NOMO-1 treated with dmso at 0.1 percent for 144 hours (cell line): ENCODE measurements around the gene TPST2.
A peak's percentile ranks its signal among the peaks of the same experiment; 100 is the strongest.

ENCODE experiments used
- DNase-seq: peaks from one replicate; lab custom pipeline; 2025; ENCODE audit not compliant: unreplicated experiment; lab: John Stamatoyannopoulos, UW

The TPST2 gene

GRCh38 chr22:26610996-26611395 lies 21.1 kb upstream of the TPST2 start:
- DNase-seq, result no peak

- peak; percentile 6 for DNase-seq
Observed at GRCh38 chr22:26610072-26610958, 20.4 kb upstream of the TPST2 start.

- no peak for DNase-seq
Observed at GRCh38 chr22:26609287-26609686, 19.4 kb upstream of the TPST2 start.

- DNase-seq, result no peak
Observed at GRCh38 chr22:26608129-26608528, 18.2 kb upstream of the TPST2 start.

- no peak for DNase-seq
Observed at GRCh38 chr22:26606611-26607010, 16.7 kb upstream of the TPST2 start.

- DNase-seq, result no peak
Observed at GRCh38 chr22:26604368-26604767, 14.4 kb upstream of the TPST2 start.

GRCh38 chr22:26602127-26602526 lies 12.2 kb upstream of the TPST2 start:
- no peak for DNase-seq

- no peak for DNase-seq
Observed at GRCh38 chr22:26601726-26602125, 11.8 kb upstream of the TPST2 start.

GRCh38 chr22:26599505-26599904 lies 9.6 kb upstream of the TPST2 start:
- no peak for DNase-seq

- DNase-seq, result no peak
Observed at GRCh38 chr22:26597480-26597879, 7.5 kb upstream of the TPST2 start.

GRCh38 chr22:26597026-26597425 lies 7.1 kb upstream of the TPST2 start:
- no peak for DNase-seq

GRCh38 chr22:26593763-26594162 lies 3.8 kb upstream of the TPST2 start:
- DNase-seq, result no peak

GRCh38 chr22:26592421-26592891 lies 2.5 kb upstream of the TPST2 start:
- DNase-seq, result no peak

- DNase-seq, result no peak
Observed at GRCh38 chr22:26589367-26589844, 526 bp downstream of the TPST2 start.

GRCh38 chr22:26588729-26589366 lies 1.1 kb downstream of the TPST2 start:
- DNase-seq, result no peak

GRCh38 chr22:26587991-26588613 lies 1.8 kb downstream of the TPST2 start:
- DNase-seq, result peak; percentile 72

- DNase-seq, result no peak
Observed at GRCh38 chr22:26586556-26587325, 3.2 kb downstream of the TPST2 start.

- no peak for DNase-seq
Observed at GRCh38 chr22:26585104-26585790, 4.7 kb downstream of the TPST2 start.

- DNase-seq, result no peak
Observed at GRCh38 chr22:26584010-26584409, 5.9 kb downstream of the TPST2 start.

- no peak for DNase-seq
Observed at GRCh38 chr22:26581633-26582168, 8.2 kb downstream of the TPST2 start.
